HG03135 (cell line): ENCODE data around the gene ZNF90.
"Not testable (repeated sequence)": the region's sequence is repeated elsewhere in the genome, so short reads cannot be mapped to it uniquely, and the experiment has no call there.

Experiments used
- ATAC-seq: cut with Tn5 transposase; IDR thresholded peaks from one replicate; pipeline ENCODE4 v1.9.1; 2021; ENCODE audit warnings: mild to moderate bottlenecking, moderate library complexity; ENCODE audit not compliant: unreplicated experiment

Gene ZNF90

GRCh38 chr19:20077791-20078463 lies at the start of gene ZNF90:
Gene ZNF90 (plus strand): TSS chr19:20078000. CDS start chr19:20078133, 133 bp downstream.
- peak; percentile 93 for ATAC-seq

- ATAC-seq = no peak
Observed at GRCh38 chr19:20028611-20029010, 49.2 kb upstream of the ZNF90 start.

GRCh38 chr19:20035935-20036334 lies 41.9 kb upstream of the ZNF90 start:
- ATAC-seq = no peak

- ATAC-seq = no peak
Observed at GRCh38 chr19:20038358-20039202, 39.2 kb upstream of the ZNF90 start.

- peak; percentile 98 for ATAC-seq
Observed at GRCh38 chr19:20039203-20039723, 38.5 kb upstream of the ZNF90 start, which contains the start of gene ZNF682. Gene ZNF682 (minus strand): TSS chr19:20039505. CDS start chr19:20039345, 160 bp downstream.

GRCh38 chr19:20044663-20045062 lies 33.1 kb upstream of the ZNF90 start:
- no peak for ATAC-seq

- not testable (repeated sequence) for ATAC-seq
Observed at GRCh38 chr19:20045742-20046141, 32.1 kb upstream of the ZNF90 start.

- peak; percentile 88 for ATAC-seq
Observed at GRCh38 chr19:20051841-20052768, 25.7 kb upstream of the ZNF90 start.

- ATAC-seq = not testable (repeated sequence)
Observed at GRCh38 chr19:20058738-20059137, 19.1 kb upstream of the ZNF90 start.

- no peak for ATAC-seq
Observed at GRCh38 chr19:20060282-20060681, 17.5 kb upstream of the ZNF90 start.

GRCh38 chr19:20066861-20067260 lies 10.9 kb upstream of the ZNF90 start:
- no peak for ATAC-seq

GRCh38 chr19:20067943-20068342 lies 9.9 kb upstream of the ZNF90 start:
- ATAC-seq = no peak

- ATAC-seq = not testable (repeated sequence)
Observed at GRCh38 chr19:20068559-20068958, 9.2 kb upstream of the ZNF90 start.

GRCh38 chr19:20070691-20071090 lies 7.1 kb upstream of the ZNF90 start:
- no peak for ATAC-seq

GRCh38 chr19:20072936-20073335 lies 4.9 kb upstream of the ZNF90 start:
- ATAC-seq = no peak

- no peak for ATAC-seq
Observed at GRCh38 chr19:20078581-20079031, 806 bp downstream of the ZNF90 start.

- ATAC-seq = no peak
Observed at GRCh38 chr19:20079476-20079875, 1.7 kb downstream of the ZNF90 start.

- ATAC-seq = no peak
Observed at GRCh38 chr19:20080656-20081055, 2.9 kb downstream of the ZNF90 start.

- ATAC-seq = not testable (repeated sequence)
Observed at GRCh38 chr19:20082232-20082833, 4.5 kb downstream of the ZNF90 start.

GRCh38 chr19:20082876-20083275 lies 5.1 kb downstream of the ZNF90 start:
- ATAC-seq = not testable (repeated sequence)
